Measurements from ENCODE around the gene CHPF. TPM values are rescaled to one million over a fixed set of nuclear protein-coding genes. Genes with fewer than 3 reads are reported as not detected.

Gene CHPF
- total RNA-seq, 2 donors from 2014 or later, result 115 to 232 TPM

DNA sequence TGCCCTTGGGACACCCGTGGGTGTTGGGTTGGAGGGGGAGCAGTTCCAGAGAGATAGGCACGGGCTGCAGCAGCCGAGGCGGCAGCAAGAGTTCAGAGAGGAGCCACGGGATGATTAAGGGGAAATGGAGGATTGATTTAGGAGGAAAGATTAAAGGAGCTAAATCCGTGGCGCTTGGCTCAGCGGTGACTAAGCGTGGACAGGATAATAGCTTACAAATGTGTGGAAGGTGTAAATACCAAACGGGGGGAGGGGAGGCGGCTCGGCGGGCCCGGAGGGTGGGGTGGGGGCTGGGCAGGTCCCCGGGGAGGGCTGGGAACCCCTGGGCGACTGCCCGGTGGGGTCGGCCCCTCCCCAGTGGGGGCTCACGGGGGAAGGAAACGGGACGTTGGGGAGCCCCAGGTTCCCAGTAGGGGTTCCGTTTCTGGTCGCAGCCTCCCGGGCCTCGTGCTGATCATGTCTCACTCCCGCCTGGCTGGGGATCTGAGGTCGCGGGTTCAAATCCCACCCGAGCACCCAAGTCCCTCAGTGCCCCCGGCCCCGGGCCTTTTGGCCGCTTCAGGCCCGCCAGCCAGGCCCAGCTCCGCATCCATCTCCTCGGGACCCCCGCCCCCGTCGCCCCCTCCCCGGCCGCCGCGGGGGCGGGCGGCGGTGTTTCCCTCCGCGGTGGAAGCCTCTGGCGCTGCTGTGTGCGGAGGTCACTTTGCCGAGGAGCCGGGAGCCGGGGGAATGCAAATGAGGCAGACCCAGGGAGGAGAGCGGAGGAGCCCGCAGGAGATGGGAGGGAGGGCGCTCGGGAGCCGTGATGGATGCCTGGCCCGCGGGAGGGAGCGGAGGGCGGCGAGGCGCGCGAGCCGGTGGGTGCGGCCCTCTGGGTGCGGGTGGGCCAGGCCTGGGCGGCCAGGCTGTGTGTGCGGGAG lies 21.2 kb downstream of the CHPF start:
- H3K27ac ChIP-seq, result no peak overlapping the region
- H3K9me3 ChIP-seq, result no peaks in the 10 kb centered on the region
- intact Hi-C loops (cut with DNase I), result no loop called here
- H3K27me3 ChIP-seq, result peaks cover 0 to 19% of the 10 kb centered on the region in 2 donors
- 3 to 4% methylated on average over 35 to 52 of the region's 70 CpGs for WGBS, 2 donors
- no peaks in the 10 kb centered on the region for H3K36me3 ChIP-seq (replicated peaks in 1 of 2; ENCODE audit: insufficient read depth in 1 of 2, low read depth in 2 of 2)
- no peak for DNase-seq
- no peak for ATAC-seq
- H3K4me1 ChIP-seq, result peaks cover 16% of the 10 kb centered on the region
- no peak overlapping the region for H3K4me3 ChIP-seq
- TF ChIP-seq, protein P1, sequence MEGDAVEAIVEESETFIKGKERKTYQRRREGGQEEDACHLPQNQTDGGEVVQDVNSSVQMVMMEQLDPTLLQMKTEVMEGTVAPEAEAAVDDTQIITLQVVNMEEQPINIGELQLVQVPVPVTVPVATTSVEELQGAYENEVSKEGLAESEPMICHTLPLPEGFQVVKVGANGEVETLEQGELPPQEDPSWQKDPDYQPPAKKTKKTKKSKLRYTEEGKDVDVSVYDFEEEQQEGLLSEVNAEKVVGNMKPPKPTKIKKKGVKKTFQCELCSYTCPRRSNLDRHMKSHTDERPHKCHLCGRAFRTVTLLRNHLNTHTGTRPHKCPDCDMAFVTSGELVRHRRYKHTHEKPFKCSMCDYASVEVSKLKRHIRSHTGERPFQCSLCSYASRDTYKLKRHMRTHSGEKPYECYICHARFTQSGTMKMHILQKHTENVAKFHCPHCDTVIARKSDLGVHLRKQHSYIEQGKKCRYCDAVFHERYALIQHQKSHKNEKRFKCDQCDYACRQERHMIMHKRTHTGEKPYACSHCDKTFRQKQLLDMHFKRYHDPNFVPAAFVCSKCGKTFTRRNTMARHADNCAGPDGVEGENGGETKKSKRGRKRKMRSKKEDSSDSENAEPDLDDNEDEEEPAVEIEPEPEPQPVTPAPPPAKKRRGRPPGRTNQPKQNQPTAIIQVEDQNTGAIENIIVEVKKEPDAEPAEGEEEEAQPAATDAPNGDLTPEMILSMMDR (IDR thresholded peaks at IDR 0.05), result no peak
- TF ChIP-seq POLR2A (IDR thresholded peaks at IDR 0.05), result no peak

GRCh38 chr2:219521066-219521880 lies 22.3 kb downstream of the CHPF start:
- 5 to 10% methylated on average over 13 to 14 of the region's 14 CpGs for WGBS, 2 donors
- no peak overlapping the region for H3K4me3 ChIP-seq
- DNase-seq, result peak in 2 of 4 donors; percentile 39 to 52
- H3K36me3 ChIP-seq (replicated peaks in 1 of 2; ENCODE audit: insufficient read depth in 1 of 2, low read depth in 2 of 2), result no peaks in the 10 kb centered on the region
- intact Hi-C loops (cut with DNase I), result no loop called here
- peak; percentile 39 for ATAC-seq
- H3K9me3 ChIP-seq, result no peaks in the 10 kb centered on the region
- no peak for TF ChIP-seq POLR2A (IDR thresholded peaks at IDR 0.05)
- TF ChIP-seq, protein P1 (IDR thresholded peaks at IDR 0.05), result peak in 6 of 7 experiments; percentile 13 to 52 (median 42)
- no peak overlapping the region for H3K27ac ChIP-seq
- H3K4me1 ChIP-seq, result peaks cover 9% of the 10 kb centered on the region
- H3K27me3 ChIP-seq, result peaks cover 0 to 17% of the 10 kb centered on the region in 2 donors

DNA sequence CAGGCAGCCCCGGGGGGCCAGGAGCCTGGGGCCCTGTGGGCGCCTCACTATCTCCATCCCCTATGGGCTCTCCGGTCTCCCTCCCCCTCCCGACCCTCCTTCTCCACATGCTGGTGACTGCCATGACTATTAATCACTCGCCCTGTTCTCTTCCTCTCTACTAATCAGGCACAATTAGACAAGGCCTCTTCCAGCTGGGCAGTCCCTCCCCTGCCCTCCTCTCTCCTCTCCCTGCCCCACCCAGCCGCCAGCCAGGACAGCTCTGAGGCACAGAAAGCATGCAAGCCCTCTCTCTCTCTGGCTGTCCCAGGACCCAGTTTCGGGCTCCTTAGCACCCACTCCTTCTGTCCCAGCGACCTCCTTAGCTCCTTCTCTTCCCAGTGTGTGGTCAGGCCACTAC lies 23.5 kb downstream of the CHPF start:
- Histone ChIP-seq H3K4me1 (peaks cover 9% of the 10 kb centered on the region), H3K27ac (no peak overlapping the region), H3K36me3 (replicated peaks in 1 of 2; ENCODE audit: insufficient read depth in 1 of 2, low read depth in 2 of 2) (no peaks in the 10 kb centered on the region), H3K4me3 (no peak overlapping the region), H3K9me3 (no peaks in the 10 kb centered on the region), H3K27me3 (peaks cover 0 to 17% of the 10 kb centered on the region in 2 donors)
- no peak for TF ChIP-seq POLR2A (IDR thresholded peaks at IDR 0.05)
- TF ChIP-seq, protein P1 (IDR thresholded peaks at IDR 0.05), result no peak
- intact Hi-C loops (cut with DNase I), result no loop called here
- ATAC-seq (no peak), DNase-seq (no peak)
- 68 to 70% methylated on average over 8 of the region's 8 CpGs for WGBS, 2 donors

DNA sequence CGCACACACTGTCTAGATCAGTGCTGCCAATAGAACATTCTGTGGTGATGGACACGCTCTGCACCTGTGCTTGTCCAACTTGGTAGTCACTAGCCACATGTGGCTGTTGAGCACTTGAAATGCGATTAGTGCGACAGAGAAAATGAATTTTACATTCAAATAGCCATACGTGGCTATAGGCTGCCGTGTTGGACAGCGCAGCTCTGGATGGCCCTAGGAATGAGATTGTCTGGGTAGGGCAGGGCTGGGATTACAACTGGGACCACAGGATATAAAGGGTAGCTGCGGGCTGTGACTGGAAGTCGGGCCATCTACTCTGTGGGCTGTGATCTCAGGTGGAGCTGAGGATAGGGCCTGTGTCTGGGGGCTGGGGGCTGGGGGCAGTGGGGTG lies 24.1 kb downstream of the CHPF start:
- WGBS, 2 donors, result 85 to 86% methylated on average over 9 of the region's 9 CpGs
- TF ChIP-seq, protein P1 (IDR thresholded peaks at IDR 0.05), result no peak
- no peak for TF ChIP-seq POLR2A (IDR thresholded peaks at IDR 0.05)
- no peak for DNase-seq

More for the DNA sequence above, 24.1 kb downstream of the CHPF start:
- peaks cover 0 to 17% of the 10 kb centered on the region in 2 donors for H3K27me3 ChIP-seq
- no peak overlapping the region for H3K4me3 ChIP-seq
- no peaks in the 10 kb centered on the region for H3K36me3 ChIP-seq (replicated peaks in 1 of 2; ENCODE audit: insufficient read depth in 1 of 2, low read depth in 2 of 2)
- intact Hi-C loops (cut with DNase I), result no loop called here
- no peaks in the 10 kb centered on the region for H3K9me3 ChIP-seq
- peaks cover 9% of the 10 kb centered on the region for H3K4me1 ChIP-seq
- H3K27ac ChIP-seq, result no peak overlapping the region
- no peak for ATAC-seq

Data from body of pancreas (tissue), 4 donors.